HEK293 (cell line): Measurements from ENCODE around the gene KIF7.

Experiments
- PRDM1 ChIP-seq: fragments of 450-650 bp; formaldehyde crosslinking; IDR thresholded peaks from 2 replicates; pipeline ENCODE4; 2016; ENCODE audit warnings: missing biosample characterization, missing genetic modification characterization
- TF ChIP-seq, protein P1 (sequence below): fragments of 450-650 bp; formaldehyde crosslinking; IDR thresholded peaks from 2 replicates; pipeline ENCODE4 v1.5.1; 2017; ENCODE audit warnings: missing biosample characterization, mild to moderate bottlenecking, missing genetic modification characterization, moderate library complexity
- TF ChIP-seq, protein P2 (sequence below): fragments of 450-650 bp; formaldehyde crosslinking; IDR thresholded peaks from 2 replicates; pipeline ENCODE4 v1.5.1; 2016; ENCODE audit warnings: missing biosample characterization, missing genetic modification characterization
- TF ChIP-seq, protein P3 (sequence below): fragments of 450-650 bp; formaldehyde crosslinking; IDR thresholded peaks from 2 replicates; pipeline ENCODE4 v1.5.1; 2016; ENCODE audit warnings: missing biosample characterization, missing genetic modification characterization

DNA sequence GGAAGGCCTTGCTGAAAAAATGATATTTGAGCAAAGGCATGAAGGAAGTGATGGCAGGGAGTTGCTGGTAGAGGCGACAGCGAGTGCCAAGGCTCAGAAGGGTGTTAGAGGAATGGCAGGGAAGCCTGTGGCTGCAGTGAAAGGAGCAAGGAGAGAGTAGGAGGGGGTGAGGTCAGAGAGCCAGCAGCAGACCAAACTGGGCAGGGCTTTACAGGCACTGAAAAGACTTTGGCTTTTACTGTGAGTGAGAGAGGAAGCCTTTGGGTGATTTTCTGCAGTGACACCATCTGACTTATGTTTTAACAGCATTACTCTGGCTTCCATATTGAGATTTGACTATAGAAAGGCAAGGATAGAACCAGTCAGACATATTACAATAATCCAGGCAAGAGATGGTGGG, 68.6 kb downstream of the KIF7 start:
- TF ChIP-seq PRDM1 (tag by site-specific recombination) = peak; percentile 4; the same call in 1 of the 2 replicates
- TF ChIP-seq, protein P1, sequence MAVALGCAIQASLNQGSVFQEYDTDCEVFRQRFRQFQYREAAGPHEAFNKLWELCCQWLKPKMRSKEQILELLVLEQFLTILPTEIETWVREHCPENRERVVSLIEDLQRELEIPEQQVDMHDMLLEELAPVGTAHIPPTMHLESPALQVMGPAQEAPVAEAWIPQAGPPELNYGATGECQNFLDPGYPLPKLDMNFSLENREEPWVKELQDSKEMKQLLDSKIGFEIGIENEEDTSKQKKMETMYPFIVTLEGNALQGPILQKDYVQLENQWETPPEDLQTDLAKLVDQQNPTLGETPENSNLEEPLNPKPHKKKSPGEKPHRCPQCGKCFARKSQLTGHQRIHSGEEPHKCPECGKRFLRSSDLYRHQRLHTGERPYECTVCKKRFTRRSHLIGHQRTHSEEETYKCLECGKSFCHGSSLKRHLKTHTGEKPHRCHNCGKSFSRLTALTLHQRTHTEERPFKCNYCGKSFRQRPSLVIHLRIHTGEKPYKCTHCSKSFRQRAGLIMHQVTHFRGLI = no peak
- TF ChIP-seq, protein P2, sequence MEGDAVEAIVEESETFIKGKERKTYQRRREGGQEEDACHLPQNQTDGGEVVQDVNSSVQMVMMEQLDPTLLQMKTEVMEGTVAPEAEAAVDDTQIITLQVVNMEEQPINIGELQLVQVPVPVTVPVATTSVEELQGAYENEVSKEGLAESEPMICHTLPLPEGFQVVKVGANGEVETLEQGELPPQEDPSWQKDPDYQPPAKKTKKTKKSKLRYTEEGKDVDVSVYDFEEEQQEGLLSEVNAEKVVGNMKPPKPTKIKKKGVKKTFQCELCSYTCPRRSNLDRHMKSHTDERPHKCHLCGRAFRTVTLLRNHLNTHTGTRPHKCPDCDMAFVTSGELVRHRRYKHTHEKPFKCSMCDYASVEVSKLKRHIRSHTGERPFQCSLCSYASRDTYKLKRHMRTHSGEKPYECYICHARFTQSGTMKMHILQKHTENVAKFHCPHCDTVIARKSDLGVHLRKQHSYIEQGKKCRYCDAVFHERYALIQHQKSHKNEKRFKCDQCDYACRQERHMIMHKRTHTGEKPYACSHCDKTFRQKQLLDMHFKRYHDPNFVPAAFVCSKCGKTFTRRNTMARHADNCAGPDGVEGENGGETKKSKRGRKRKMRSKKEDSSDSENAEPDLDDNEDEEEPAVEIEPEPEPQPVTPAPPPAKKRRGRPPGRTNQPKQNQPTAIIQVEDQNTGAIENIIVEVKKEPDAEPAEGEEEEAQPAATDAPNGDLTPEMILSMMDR = no peak
- TF ChIP-seq, protein P3, sequence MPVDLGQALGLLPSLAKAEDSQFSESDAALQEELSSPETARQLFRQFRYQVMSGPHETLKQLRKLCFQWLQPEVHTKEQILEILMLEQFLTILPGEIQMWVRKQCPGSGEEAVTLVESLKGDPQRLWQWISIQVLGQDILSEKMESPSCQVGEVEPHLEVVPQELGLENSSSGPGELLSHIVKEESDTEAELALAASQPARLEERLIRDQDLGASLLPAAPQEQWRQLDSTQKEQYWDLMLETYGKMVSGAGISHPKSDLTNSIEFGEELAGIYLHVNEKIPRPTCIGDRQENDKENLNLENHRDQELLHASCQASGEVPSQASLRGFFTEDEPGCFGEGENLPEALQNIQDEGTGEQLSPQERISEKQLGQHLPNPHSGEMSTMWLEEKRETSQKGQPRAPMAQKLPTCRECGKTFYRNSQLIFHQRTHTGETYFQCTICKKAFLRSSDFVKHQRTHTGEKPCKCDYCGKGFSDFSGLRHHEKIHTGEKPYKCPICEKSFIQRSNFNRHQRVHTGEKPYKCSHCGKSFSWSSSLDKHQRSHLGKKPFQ (tag by site-specific recombination) = no peak
